Measurements from ENCODE around the gene AUTS2.

GRCh38 chr7:69553190-69553589 is 45.1 kb upstream of the AUTS2 start:
- no peak for TF ChIP-seq CTCF (IDR thresholded peaks at IDR 0.05)
- TF ChIP-seq POLR2AphosphoS5 (IDR thresholded peaks at IDR 0.05; ENCODE audit: low read depth, low read length): no peak
- no peak for TF ChIP-seq REST (IDR thresholded peaks at IDR 0.05; ENCODE audit: insufficient read depth in 1 of 2, low read depth in 2 of 2, low read length in 1 of 2)
- TF ChIP-seq TCF7L2 (IDR thresholded peaks at IDR 0.05; ENCODE audit: low read depth, low read length): no peak
- no peak for TF ChIP-seq SIN3A (IDR thresholded peaks at IDR 0.05; ENCODE audit: borderline replicate concordance, insufficient read depth, low read depth, low read length)

Measured in Panc1 (cell line).